ENCODE data around the gene LMO7.
"Not testable (repeated sequence)": the region's sequence is repeated elsewhere in the genome, so short reads cannot be mapped to it uniquely, and the experiment has no call there.

Gene LMO7

GRCh38 chr13:75647126-75647784, 11.1 kb downstream of the LMO7 start:
- no peak for DNase-seq (ENCODE audit: low spot score)

DNA sequence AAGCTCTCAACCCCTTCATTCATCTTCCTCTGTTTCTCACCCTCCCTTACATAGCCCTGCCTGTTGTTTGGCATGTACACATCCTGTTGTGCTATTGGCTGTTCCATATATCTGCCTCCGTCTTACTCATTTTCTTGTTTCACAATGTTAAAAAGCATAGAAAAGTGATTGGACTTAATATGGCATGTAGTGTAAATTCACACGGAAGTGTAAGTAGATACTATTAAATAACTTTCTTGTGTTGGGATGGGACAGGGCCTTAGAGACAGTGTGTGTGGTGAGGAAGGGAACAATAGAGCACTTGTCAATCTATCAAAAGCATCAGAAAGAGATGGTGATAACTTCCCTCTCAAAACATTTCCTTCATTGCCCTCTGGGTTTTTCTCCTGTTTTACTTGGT, 12.3 kb downstream of the LMO7 start:
- no peak for DNase-seq (ENCODE audit: low spot score)

- no peak for DNase-seq (ENCODE audit: low spot score)
These were observed 14.9 kb downstream of the LMO7 start for GRCh38 chr13:75651013-75651412.

GRCh38 chr13:75652726-75653125, 16.6 kb downstream of the LMO7 start:
- DNase-seq (ENCODE audit: low spot score), result no peak

- DNase-seq (ENCODE audit: low spot score), result no peak
These were observed 20.4 kb downstream of the LMO7 start for GRCh38 chr13:75656425-75656989.

DNA sequence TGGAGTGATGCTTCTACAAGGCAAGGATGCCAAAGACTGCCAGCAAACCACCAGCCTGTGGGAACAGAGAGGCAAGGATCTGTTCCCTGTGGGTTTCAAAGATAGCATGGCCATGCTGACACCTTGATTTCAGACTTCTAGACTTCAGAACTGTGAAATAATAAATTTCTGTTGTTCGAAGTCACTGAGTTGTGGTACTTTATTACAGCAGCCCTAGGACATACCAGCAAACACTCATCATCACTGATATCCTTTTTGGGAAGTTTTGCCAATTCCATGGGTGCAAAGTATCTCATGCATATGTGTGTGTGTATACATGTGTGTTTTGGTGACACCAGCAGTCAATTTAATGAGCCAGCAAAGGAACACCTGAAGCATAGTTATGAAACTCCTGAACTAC, 21.0 kb downstream of the LMO7 start:
- no peak for DNase-seq (ENCODE audit: low spot score)

- DNase-seq (ENCODE audit: low spot score), result no peak
These were observed 24.6 kb downstream of the LMO7 start for GRCh38 chr13:75660694-75661093.

DNA sequence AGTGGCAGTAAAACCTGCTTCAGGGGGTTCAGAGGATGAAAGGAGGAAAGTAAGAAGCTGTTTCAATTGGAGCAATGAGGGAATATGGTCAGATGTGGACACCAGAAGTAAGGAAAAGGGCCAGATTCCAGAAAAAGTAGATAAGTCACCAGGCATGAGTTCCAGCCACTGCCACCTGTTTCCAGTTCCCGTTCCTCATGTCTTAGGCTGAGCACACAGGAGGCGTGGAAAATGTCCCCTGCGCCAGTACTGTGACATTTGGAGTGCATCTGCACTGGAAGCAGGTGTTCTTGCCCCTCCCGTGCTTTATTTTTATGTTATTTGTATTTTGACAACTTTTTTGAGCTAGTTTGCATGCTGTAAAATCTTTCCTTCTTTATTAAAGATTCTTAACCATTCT, 25.3 kb downstream of the LMO7 start:
- no peak for DNase-seq (ENCODE audit: low spot score)

DNA sequence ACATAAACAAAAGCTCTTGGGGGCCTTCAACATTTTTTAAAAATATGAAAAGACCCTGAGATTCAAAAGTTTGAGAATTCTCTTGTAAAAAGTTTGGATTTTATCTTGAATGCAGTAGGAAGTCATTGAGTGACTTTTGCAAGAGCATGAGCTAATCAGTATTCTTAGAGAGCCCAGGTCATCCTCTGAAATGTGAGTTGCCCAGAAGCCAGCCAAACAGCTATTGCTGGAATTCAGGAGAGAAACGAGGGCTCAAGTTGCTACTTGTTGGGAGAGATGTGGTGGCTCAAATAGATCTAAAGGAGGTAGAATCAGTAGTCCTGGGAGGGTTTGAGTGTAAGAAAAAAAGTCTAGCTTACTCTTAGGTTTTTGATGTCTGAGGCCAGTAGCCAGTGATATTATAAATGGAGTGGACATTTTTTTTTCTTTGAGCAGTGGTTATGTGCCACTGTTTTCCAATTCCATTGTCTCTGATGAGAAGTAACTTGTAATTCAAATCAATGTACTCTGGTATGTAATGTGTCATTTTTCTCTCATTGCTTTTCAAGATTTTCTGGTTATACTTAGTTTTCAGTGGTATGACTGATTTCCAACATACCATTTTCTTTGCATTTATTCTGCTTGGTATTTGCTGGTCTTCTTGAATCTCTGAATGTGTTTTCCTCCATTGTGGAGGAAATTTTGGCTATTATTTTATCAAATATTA, 30.7 kb downstream of the LMO7 start:
- no peak for DNase-seq (ENCODE audit: low spot score)

GRCh38 chr13:75669706-75670105, 33.6 kb downstream of the LMO7 start:
- no peak for DNase-seq (ENCODE audit: low spot score)

- DNase-seq (ENCODE audit: low spot score), result no peak
These were observed 34.4 kb downstream of the LMO7 start for GRCh38 chr13:75670496-75670895.

DNA sequence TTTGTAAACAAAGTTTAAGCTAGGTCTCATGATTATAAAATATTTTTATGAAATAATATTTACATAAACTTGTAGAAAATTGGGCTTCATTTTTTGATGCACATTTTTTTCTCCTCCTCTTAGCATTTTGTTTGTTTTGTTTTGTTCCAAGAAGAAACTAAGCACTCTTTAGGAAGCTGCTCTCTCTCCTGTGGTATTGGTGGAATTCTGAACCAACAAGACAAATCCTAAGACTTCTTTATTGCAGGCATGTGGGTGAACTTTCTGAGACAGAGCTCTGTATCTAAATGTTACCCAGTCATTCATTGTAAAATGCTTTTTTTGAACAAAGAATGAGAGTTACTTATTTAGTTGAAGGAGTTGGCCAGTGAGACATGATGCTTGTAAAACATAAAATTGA, 39.3 kb downstream of the LMO7 start:
- no peak for DNase-seq (ENCODE audit: low spot score)

DNA sequence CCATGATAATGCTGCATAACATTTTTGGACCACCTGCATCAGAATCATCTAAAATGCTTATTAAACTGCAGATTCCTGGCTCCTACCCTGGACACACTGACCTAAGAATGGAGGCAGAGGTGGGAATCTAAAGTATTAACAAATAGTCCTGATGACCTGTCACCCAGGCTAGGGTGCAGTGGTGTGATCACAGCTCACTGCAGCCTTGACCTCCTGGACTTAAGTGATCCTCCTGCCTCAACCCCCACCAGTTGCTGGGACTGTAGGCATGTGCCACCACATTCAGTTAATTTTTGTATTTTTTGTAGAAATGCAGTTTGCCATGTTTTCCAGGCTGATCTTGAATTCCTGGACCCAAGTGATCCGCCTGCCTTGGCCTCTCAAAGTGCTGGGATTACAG, 43.3 kb downstream of the LMO7 start:
- DNase-seq (ENCODE audit: low spot score), result no peak

- not testable (repeated sequence) for DNase-seq (ENCODE audit: low spot score)
These were observed 44.1 kb downstream of the LMO7 start for GRCh38 chr13:75680251-75680650.

DNA sequence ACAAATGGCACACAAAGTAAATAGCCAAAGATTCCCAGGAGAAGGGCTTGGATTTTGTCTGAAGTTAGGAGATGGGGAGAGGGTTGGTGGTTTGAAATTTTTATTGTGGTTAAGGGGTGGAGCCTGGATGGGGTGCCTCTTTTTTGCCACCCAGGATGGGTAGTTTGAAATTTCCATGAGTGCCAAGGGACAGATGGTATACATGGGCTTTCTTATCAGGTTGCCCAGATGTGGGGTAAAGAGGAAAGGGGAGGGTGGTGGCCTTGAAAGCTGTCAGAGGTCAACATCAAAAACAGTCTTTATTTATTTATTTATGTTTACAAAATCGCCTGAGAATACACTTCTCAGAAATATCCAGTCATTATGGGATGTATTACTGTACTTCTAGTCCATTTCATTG, 46.2 kb downstream of the LMO7 start:
- DNase-seq (ENCODE audit: low spot score), result no peak

DNA sequence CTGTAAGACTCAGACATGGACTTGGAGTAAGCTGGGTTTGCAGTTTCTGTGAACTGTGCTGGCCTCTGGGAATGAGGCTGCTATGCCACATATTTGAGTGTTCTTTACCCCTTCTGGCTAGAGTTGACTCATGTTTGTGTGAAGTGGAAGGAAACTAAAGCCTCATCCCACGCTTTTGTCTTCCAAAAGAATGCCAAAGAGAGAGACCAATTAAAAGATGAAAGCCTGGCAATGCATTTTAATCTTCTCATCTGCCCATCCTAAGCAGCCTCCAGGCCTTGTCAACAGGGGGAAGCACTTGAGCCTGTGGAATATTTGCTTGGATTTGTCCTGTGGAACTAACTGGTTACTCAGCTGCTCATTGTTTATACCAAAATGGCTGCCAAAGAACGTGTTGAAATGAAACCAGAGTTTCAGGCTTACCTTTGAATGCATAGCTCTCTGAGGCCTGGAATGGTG, 49.1 kb downstream of the LMO7 start:
- no peak for DNase-seq (ENCODE audit: low spot score)

- no peak for DNase-seq (ENCODE audit: low spot score)
These were observed 51.1 kb downstream of the LMO7 start for GRCh38 chr13:75687150-75687763.

DNA sequence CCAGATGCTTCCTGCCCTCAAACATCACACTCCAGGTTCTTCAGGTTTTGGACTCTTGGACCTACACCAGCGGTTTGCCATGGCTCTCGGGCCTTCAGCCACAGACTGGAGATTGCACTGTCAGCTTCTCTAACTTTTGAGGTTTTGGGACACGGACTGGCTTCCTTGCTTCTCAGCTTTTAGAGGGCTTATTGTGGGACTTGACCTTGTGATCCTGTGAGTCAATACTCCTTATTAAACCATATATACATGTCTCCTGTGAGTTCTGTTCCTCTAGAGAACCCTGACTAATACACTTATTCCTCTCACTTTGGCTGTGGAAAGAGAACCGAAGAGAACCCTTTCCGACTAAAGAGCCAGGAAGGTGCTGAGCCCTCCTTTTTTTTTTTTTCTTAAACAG, 53.6 kb downstream of the LMO7 start:
- DNase-seq (ENCODE audit: low spot score), result no peak

DNA sequence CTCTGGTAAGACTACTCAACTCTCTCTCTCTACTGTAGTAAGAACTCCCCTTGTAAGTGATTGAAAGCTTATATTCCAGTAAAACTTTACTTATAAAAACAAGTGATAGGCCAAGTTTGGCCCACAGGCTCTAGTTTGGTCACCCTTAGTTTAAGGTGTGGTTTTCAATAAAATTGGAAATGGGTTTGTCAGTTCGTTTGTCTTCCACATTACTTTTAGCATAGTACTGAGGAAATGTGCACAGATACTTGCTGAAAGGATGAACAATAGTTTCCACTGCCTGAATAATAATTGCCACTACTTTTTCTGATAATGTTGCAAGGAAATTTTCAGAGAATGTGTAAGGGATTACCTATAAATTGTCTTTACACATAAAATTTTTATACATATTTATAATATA, 54.5 kb downstream of the LMO7 start:
- no peak for DNase-seq (ENCODE audit: low spot score)

- no peak for DNase-seq (ENCODE audit: low spot score)
These were observed 55.1 kb downstream of the LMO7 start for GRCh38 chr13:75691183-75691582.

DNA sequence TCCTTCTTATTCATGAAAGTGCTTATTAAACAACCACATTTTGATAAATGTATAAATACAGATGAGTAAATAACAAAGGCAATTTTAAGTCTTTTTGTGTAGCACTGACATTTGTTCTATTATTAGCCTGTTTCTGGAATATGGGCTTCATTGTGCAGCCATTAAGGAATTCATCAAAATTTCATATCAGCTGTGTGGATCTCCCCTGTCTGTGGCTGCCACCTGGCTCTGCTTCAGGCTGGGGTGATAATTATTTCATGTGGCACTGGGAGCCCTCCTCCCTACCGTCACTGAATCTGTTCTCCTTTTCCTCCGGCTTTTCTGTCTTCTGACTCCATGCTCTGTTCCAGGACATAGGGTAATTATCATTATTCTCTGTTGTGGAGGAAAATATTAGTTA, 57.1 kb downstream of the LMO7 start:
- no peak for DNase-seq (ENCODE audit: low spot score)

GRCh38 chr13:75694722-75695121, 58.6 kb downstream of the LMO7 start:
- no peak for DNase-seq (ENCODE audit: low spot score)

- DNase-seq (ENCODE audit: low spot score), result peak; percentile 75
These were observed 59.8 kb downstream of the LMO7 start for GRCh38 chr13:75695908-75696307.
